Measurements from ENCODE around the gene RBM18.

The RBM18 gene, protein sequence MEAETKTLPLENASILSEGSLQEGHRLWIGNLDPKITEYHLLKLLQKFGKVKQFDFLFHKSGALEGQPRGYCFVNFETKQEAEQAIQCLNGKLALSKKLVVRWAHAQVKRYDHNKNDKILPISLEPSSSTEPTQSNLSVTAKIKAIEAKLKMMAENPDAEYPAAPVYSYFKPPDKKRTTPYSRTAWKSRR

DNA sequence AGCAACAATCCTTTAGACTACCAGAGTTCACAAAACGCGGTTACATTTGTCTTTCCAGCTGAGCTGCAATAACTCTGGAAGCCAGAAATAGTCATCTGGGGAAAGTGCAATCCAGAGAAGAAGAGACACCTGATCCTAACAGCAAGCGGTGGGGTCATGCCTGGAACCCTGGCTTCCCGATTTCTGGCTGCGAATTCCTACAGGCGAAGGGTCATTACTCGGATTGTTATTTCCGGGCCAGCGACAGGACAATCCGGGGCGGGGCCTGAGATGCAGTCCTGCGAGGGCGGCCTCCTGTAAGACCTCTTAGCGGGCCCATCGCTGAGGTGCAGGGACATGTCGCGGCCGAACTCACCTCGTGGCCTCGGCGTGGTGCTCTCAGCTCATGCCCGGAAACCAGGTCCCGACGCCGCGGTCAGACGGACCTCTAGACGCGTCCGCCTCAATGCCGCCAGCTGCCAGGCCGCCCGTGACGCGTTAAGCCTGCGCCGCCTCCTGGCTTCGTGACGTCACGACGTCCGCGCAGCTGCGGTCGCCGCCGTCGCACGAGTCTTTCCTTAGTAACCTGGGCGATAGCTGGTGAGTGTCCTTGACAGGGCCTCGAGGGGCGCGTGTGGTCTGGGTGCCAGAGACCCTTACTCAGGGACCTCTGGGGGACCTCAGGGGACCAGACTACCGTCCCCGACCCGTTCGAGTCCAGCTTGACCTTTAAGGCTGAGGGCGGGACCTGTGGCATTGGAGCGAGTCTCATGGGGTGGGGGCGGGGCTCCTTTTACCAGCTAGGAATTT is at the start of gene RBM18, which contains the start of gene MRRF:
TSS of gene RBM18 (minus strand) at position 481 of the 789 bp plus-strand sequence. CDS start 3,348 bp downstream, outside the sequence.
TSS of gene MRRF (plus strand) at position 523 of the 789 bp plus-strand sequence. CDS start 6,010 bp downstream, outside the sequence.
- DNase-seq (ENCODE audit: low read depth) = peak; percentile 77

DNA sequence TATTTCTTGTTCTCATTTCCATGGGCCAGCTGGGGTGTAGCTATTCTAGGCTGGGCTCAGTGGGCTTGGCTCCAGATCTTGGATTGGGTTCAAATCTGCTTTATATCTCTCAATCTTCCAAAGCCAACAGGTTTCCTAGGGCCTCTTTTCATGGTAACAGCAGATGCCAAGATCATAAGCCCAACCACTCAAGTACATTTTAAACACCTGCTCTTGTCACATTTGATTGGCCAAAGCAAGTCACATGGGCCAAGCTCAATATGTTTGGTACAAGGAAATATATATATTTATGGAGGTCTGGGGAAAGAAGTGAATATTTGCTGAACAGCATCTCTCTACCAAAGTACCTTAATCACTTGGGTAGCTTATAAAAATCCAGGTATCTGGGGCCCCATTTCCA is 49.5 kb upstream of the RBM18 start:
- DNase-seq (ENCODE audit: low read depth) = no peak

DNA sequence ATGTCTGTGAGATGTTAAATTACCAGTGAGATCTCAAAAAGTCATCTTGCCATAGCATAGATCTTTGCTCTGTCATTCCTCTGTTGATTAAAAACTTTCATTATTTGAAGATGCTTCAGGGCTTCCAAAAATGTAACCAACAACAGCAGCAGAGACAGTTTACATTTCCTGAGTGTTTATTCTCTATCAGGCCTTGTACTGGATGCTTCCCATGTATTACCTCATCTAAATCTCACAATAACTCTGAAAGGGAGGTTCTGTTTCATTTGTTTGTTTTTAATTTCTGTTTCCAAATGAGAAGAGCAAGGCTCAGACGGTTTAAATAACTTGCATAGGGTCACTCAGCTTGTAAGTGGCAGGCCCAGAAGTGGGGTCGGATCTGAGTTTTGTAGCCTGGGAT is 45.2 kb upstream of the RBM18 start:
- DNase-seq (ENCODE audit: low read depth) = no peak

DNA sequence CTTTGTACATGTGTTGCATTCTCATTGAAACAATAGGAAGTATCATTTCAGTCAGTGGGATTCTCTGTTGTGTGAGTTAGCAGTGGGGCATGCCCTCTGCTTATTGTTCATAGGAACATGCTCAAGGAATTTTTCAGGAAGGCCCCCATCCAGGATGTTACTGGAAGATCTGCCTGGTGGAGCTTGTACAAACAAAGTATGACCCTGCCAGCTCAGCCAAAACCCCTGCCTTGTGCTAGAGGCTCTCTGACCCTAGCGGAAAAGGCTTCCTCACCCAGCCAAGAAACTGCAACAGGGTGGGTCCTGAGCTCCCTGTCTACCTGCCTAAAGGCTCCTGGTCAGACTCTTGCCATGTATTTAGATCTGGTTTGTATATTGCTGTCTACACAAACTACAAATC is 43.3 kb upstream of the RBM18 start:
- DNase-seq (ENCODE audit: low read depth) = no peak

DNA sequence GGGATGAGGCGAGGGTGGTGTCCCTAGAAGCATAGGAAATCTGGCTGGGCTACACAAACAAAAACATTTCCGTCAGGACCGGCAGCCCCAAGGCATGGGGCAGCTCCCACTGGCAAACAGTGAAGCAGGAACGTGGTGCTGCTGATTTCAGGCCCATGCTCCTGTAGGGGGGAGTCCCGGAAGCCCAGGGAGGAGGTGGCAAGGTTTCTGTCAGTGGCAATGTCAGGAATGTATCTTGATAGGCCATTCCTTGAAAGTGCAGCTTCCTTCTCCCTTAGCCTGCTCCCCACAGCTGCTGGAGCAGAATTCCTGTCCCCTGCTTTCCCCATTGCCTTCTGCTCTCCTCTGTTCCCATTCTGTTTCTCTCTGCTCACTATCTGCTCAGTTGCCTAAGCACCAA is 42.4 kb upstream of the RBM18 start:
- DNase-seq (ENCODE audit: low read depth) = no peak

DNA sequence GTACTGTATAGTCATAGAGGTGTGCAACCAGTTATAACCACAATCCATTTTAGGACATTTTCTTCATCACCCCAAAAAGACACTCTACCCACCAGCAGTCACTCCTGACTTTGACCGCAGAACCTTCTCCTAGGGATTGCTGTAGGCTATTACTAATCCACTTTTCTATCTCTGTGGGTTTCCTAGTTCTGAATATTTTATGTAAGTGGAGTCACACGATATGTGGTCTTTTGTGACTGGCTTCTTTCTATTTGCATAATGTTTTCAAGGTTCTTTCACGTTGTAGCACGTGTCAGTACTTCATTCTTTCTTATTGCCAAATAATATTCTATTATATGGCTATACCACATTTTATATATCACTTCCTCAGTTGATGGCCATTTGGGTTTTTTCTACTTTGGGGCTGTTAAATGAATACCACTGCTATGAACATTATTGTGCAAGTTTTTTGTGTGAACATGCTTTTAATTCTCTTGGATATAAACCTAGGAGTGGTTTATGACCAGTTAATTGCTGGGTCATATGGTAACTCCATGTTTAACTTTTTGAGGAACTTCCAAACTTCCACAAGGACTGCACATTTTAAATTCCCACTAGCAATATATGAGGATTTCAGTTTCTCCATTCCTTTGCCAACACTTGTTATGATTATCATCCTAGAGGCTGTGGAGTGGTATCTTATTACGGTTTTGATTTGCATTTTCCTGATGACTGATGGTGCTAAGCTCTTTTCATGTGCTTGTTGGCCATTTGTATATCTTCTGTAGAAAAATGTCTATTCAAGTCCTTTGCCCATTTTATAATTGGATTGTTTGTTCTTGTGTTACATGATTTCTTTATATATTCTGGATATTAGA is 37.8 kb upstream of the RBM18 start:
- no peak for DNase-seq (ENCODE audit: low read depth)

DNA sequence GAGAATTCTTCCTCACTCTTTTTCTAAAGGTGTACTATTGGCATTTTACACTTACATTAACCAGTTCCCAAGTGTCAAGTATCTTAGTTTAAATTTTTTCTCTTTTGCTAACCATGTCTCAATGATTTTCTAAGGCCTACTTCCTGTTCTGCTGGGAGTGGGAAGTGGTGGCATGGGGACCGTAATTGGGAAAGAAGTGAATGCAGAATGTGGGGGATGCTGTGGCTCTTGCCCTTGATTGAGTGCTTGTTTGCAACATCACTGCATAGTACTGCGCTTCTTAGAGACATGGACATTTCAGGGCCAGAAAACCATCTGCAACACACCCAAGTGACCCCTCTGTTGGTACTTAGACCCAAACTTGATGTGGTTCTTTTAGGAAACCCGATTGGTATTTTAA is 32.9 kb upstream of the RBM18 start:
- DNase-seq (ENCODE audit: low read depth) = no peak

DNA sequence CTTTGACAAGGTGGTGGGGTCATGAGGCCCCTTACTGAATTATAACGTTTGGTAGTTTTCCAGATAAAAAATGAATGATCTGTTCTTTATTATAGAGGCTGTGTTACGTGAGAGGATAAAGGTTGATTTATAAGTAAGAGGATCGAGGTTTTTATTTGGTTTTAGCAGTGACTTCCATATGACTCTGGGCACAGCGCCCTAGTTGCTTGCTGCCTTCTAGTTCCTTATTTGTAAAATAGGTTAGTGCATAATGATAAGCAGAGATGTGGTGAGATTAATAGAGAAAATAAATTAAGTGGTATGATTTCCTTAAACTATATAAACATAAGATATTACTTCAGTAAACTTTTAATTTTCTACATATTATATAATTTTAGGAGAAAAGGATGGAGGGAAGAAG is 29.9 kb upstream of the RBM18 start:
- no peak for DNase-seq (ENCODE audit: low read depth)

DNA sequence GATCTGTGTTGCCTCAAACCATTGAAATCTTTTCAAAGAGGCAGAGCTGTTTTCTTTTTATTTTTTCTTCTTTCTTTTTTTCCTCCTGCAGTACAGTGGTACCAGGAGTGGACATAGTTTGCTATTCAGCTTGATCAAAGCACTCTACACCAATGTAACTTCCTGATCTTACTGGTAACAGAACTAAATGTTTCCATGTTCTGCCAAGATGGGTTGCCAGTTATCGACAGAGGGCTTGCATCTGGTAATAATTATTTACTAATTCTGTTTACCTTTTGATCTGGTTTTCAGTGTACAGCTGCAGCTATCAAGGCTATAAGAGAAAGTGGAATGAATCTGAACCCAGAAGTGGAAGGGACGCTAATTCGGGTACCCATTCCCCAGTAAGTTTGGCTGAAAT is 26.8 kb upstream of the RBM18 start:
- no peak for DNase-seq (ENCODE audit: low read depth)

DNA sequence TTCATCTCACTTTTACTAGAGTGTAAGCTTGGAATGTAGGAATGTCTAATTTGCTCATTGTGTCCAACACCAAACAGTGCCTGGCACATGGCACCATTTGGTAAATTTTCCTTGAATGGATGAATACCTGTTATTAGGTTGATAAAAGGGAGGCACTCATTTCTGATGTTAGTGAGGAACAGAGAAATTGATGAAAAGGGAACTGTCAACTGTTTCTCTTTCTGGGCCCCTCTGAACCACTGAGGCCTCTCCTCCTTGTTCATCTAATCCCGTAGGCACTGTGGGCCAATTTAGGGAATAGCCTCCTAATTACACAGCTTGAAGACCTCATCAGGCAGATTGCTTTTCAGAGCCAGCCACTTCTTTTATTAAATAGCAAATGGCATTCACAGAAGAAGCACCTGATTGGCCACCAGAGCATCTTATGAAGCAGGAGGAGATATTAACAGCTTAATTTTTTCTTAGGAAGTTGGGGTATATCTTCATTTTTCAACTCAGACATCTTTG is 22.6 kb upstream of the RBM18 start:
- no peak for DNase-seq (ENCODE audit: low read depth)

DNA sequence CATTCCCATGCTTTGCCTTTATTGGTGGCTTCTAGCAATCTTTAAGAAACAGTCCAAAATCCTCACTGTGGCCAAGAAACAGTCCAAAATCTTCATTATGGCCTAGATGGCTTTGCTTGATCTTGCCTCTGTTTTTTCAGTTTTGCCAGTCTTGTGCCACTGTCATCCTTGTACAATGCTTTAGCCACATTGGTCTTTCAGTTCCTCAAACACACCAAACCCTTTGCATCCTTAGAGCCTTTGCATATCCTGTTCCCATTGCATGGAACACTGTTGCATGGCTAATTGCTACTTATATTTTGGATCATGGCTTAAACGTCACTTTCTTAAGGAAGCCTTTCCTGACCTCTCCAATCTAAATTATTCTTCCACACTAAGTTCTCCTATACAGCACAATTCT is 22.1 kb upstream of the RBM18 start:
- no peak for DNase-seq (ENCODE audit: low read depth)

DNA sequence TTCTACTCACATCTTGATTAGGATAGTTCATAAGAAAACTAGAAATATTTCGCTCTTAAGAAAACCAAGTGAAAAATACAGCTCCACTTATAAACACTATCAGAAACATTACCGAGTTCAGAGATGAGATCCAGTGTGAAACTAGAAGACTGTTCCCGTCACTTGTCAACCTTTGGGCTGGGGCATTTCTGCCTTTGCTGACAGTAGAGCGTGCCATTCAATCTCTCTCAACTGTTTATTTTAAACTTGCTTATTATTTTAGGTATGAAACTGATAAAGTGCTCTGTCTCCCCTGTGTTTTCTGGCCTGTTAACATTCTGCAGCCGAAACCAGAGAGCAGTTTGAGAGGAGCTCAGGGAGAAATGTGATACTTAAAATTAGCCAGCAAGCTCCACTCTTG is 16.7 kb upstream of the RBM18 start:
- DNase-seq (ENCODE audit: low read depth) = no peak

DNA sequence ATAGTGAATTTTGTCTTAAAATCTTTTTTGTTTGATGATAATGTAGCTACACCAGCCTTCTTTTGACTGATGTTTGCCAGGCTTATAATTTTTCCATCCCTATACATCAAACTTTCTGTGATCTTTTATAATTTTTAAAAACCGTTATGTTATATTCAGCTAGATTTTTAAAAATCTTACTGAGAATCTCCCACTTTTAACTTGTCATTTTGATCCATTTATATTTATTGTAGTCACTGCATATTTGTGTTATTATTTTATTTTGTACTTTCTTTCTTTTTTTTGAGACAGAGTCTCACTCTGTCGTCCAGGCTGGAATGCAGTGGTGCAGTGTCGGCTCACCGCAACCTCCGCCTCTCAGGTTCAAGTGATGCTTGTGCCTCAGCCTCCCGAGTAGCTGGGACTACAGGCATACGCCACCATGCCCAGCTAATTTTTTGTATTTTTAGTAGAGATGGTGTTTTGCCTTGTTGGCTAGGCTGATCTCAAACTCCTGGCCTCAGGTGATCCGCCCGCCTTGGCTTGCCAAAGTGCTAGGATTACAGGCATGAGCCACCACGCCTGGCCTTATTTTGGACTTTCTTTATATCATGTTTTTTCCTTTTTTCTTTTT is 12.8 kb upstream of the RBM18 start:
- no peak for DNase-seq (ENCODE audit: low read depth)

DNA sequence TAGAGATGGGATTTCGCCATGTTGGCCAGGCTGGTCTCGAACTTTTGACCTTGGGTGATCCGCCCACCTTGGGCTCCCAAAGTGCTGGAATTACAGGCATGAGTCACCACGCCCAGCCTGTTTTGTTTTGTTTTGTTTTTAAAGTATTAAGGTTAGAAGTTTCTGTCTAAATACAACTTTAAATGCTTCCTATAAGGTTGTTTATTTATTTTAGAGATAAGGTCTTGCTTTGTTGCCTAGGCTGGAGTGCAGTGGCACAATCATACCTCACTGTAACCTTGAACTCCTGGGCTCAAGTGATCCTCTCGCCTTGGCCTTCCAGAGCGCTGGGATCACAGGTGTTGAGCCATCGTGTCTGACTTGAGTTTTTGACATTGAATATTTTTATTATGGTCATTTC is 11.5 kb upstream of the RBM18 start:
- no peak for DNase-seq (ENCODE audit: low read depth)

DNA sequence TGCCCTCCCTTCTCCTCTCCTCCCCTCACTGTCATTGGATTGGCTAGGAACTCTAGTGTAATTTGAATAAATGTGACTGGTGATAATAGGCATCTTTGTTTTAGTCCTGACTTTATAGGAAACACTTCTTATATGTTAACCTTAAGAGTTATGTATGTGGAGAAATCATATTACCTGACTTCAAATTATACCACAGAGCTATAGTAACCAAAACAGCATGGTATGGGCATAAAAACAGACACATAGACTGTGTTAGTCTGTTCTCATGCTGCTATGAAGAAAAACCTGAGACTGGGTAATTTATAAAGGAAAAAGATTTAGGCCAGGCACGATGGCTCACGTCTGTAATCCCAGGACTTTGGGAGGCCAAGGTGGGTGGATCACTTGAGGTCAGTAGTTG is 9.4 kb upstream of the RBM18 start:
- no peak for DNase-seq (ENCODE audit: low read depth)

DNA sequence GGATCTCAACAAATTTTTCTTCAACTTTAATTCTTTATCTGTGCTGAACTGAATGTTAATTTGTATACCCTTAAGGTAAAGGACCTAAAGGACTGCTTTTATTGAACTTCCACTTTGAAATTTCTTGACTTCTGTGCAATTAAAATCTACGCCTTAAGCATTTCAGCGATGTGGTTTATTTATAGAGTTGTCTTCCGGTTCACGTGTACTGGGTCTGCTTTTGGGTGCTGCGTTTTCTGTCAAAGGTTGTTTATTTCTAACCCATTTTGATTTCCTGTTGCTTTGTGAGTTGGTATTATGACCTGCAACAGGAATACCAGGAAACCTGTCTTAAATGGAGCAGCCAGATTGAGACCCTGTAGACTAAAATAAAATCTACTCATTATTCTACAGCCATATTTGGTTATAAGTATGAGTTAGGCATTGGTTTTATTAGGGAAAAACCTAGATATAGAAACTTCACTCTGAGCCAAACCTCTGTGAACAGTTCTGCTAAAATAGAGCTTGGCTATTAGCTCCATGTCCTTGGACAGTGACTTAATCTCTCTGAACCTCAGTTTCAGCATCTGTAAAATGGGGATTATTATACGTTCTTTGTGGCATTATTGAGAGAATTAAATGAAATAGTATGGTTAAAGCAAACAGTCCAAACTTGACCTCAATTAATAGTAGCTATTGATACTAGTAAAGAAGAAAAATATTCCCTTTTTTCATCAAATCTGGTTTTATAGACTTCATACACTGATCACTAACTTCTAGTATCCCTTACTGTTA is 3.6 kb upstream of the RBM18 start:
- no peak for DNase-seq (ENCODE audit: low read depth)

DNA sequence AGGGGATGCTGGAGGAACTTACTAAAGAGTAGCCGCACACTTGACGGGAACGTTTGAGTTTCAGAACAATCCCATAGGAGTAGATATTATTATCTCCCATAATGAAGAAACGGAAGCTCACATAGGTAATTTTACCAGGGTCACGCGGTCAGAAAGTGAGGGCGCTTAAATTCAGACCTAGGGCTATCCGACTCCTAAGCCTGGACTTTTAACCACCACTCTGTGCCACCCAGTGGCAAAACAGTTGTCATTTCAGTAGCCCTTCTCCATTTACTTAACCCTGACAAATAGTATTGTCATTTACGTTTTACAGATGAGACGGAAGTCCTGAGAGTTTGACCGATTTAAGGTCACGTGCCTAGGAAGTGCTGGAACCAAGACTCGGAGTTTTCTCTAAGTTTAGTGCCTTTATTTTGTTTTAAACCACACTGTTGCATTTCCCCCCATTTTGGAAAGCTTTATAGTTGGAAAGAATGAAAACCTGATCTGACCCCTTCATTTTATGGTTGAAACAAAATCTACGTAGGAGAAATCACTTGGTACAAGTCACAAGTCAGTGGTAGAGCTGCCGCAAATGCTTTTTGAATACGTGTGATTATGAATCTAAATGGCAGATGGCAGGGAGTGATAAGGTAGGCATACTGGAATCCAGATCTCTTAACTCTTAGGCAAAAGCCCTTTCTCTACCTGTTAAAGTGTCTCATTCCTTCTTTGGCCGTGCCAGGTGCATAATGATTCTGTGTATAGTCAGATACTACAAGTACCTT is 692 bp upstream of the RBM18 start:
- peak; percentile 13 for DNase-seq (ENCODE audit: low read depth)

DNA sequence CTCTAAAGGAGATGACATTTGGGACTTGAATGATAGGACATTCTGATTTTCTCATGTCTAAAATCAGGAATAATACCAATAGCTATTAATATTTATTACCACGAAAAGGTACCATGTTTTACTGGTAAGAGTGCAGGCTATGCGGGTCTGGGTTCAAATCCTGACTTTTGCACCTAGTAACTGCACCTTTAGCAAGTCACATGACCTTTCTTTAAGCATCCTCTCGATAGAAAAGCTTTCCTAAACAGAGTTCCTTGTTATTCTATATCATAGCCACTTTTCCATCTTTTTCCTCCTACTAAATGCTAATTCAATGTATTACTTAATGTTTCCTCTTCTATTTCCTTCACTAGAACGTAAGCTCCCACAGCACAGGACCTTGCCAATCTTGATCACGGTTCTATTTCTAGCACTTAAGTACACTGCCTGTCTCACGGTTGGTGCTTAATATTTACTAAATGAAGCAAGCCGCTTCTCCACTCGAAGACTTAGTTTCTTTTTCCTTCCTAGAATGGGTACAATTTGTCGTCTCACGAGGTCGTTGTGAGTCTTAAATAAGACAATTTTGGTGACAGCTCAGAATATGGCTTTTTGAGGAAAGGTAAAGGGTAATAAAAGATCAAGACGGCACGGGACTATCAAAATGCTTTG is 816 bp downstream of the RBM18 start:
- DNase-seq (ENCODE audit: low read depth) = no peak

DNA sequence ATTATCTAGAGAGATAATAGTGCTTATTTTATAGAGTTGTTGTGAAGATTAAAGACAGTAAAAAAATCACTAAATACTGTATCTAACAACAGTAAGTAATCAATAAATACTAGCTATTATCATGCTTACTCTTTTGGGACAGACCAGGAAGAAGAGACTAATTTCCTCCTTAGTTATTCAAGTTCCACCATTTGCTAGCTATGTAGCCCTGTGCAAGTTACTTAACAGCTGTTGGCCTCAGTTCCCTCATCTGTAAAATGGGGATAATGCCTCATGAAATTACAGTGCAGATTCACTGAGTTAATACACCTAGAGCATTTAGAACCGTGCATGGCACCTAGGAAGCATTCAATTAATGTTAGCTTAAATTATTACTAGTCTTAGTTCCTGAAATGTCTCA is 2.6 kb downstream of the RBM18 start:
- DNase-seq (ENCODE audit: low read depth) = no peak

DNA sequence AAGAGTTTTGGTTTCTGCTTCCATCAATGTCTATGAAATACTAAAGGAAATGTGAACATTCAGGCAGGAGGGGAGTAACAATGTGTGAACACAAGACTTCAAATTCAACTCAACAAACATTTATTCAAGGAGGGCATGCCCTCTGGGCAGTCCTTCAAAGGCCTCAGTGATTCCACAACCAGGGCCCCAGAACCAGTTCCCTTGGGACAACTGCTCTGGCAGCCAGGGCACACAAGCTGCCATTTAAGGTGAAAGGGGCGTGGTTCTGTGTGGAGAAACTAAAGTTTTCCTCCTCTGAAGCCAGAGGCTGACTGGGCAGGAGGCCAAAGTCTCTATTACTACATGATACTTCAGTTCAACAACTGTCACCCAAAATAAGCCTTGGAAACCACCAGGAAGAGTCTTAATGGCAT is 3.2 kb downstream of the RBM18 start:
- DNase-seq (ENCODE audit: low read depth) = no peak
